Stimulated activated CD4-positive, alpha-beta T cell treated with anti-CD3 and anti-CD28 coated beads, Interleukin-4, amount 100 ng/mL, for 48 hours (primary cell): Measurements from ENCODE around the gene NOC4L.

ENCODE experiments used
- DNase-seq, 2 donors: peaks; one replicate each; pipeline ENCODE4 v3.0.0-alpha.2; 2020; ENCODE audit warnings: low read depth in 2 of 2

NOC4L gene

GRCh38 chr12:132197581-132198354 lies 53.5 kb downstream of the NOC4L start:
- no peak for DNase-seq

- no peak for DNase-seq
These were observed 54.8 kb downstream of the NOC4L start for GRCh38 chr12:132199101-132199500.

GRCh38 chr12:132199526-132200319 lies 55.5 kb downstream of the NOC4L start:
- DNase-seq: no peak

- no peak for DNase-seq
These were observed 56.5 kb downstream of the NOC4L start for GRCh38 chr12:132200800-132201199.

GRCh38 chr12:132201391-132202120 lies 57.3 kb downstream of the NOC4L start:
- no peak for DNase-seq
